GM18868 (cell line): ENCODE measurements around the gene COMMD1.
"Not testable (repeated sequence)": the region's sequence is repeated elsewhere in the genome, so short reads cannot be mapped to it uniquely, and the experiment has no call there.

Source experiments
- ATAC-seq: cut with Tn5 transposase; IDR thresholded peaks from one replicate; pipeline ENCODE4 v1.9.1; 2021; ENCODE audit warnings: mild to moderate bottlenecking, moderate library complexity; ENCODE audit not compliant: unreplicated experiment

COMMD1 gene

GRCh38 chr2:62133320-62133823 lies 227.9 kb downstream of the COMMD1 start:
- no peak for ATAC-seq

- no peak for ATAC-seq
Observed at GRCh38 chr2:62136956-62137830, 231.7 kb downstream of the COMMD1 start.

- peak; percentile 63 for ATAC-seq
Observed at GRCh38 chr2:62140426-62141141, 235.1 kb downstream of the COMMD1 start.

- ATAC-seq: no peak
Observed at GRCh38 chr2:62141142-62141740, 235.8 kb downstream of the COMMD1 start.

GRCh38 chr2:62142054-62142453 lies 236.6 kb downstream of the COMMD1 start:
- peak; percentile 45 for ATAC-seq

GRCh38 chr2:62143696-62144095 lies 238.2 kb downstream of the COMMD1 start:
- no peak for ATAC-seq

GRCh38 chr2:62144689-62145477 lies 239.4 kb downstream of the COMMD1 start:
- ATAC-seq: no peak

- ATAC-seq: peak; percentile 59
Observed at GRCh38 chr2:62145478-62146100, 240.1 kb downstream of the COMMD1 start.

- ATAC-seq: not testable (repeated sequence)
Observed at GRCh38 chr2:62146790-62147189, 241.3 kb downstream of the COMMD1 start.

- ATAC-seq: no peak
Observed at GRCh38 chr2:62147610-62148301, 242.3 kb downstream of the COMMD1 start.

- ATAC-seq: peak; percentile 44
Observed at GRCh38 chr2:62149708-62150107, 244.2 kb downstream of the COMMD1 start.

GRCh38 chr2:62150597-62151305 lies 245.3 kb downstream of the COMMD1 start:
- no peak for ATAC-seq

- ATAC-seq: no peak
Observed at GRCh38 chr2:62151306-62151638, 245.8 kb downstream of the COMMD1 start.

- ATAC-seq: no peak
Observed at GRCh38 chr2:62152000-62152399, 246.5 kb downstream of the COMMD1 start.

- ATAC-seq: no peak
Observed at GRCh38 chr2:62156861-62157496, 251.5 kb downstream of the COMMD1 start.

- ATAC-seq: no peak
Observed at GRCh38 chr2:62158444-62159121, 253.1 kb downstream of the COMMD1 start.

- ATAC-seq: not testable (repeated sequence)
Observed at GRCh38 chr2:62160691-62161090, 255.2 kb downstream of the COMMD1 start.
